ENCODE measurements around the gene KPNA6. TPM values are rescaled to one million over a fixed set of nuclear protein-coding genes. Genes with fewer than 3 reads are reported as not detected.
"Not testable (repeated sequence)": the region's sequence is repeated elsewhere in the genome, so short reads cannot be mapped to it uniquely, and the experiment has no call there.

The KPNA6 gene
- total RNA-seq, 3 donors from 2014 or later (not counting 1 experiment from before 2014, with no cell fraction given), result 48.6 to 59.0 (median 52.8) TPM

DNA sequence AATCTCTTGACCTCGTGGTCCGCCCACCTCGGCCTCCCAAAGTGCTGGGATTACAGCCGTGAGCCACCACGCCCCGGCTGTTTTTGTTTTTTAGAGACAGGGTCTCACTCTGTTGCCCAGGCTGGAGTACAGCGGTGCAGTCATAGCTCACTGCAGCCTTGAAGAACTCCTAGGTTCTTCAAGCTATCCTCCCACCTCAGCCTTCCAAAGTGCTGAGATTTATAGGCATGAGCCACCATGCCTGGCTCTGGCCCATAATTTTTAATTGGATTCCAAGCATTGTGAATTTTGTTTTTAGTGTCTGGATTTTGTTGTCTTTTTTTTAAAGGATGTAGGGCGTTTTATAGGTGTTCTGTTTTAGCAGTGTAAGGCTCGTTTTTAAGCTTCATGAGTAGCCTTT is 43.0 kb downstream of the KPNA6 start:
- intact Hi-C loops (cut with micrococcal nuclease), result no loop called here
- ATAC-seq, result no peak
- H3K4me3 Mint-ChIP-seq, result no peak overlapping the region

DNA sequence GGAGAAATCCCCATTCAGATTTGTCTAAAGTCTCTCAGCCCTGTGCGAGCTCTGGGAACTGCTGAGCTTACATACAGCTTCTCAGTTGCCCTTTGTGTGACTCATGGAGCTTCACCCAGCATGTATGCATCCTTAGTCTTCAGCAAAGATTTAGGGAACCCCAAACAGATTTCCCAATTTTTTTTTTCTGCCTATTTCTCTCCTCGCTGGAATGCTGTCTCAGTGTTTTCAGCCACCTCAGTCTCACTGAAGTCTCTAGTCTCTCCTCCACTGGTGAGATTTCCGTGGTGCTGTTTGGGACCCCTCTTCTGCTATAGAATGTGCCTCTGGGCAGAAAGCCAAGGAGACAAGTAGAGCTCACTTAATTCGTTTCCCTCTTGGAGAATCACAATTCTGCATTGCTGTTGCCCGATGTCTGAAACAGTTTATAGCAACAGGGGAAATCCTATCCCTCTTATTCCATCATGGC is 43.5 kb downstream of the KPNA6 start:
- no peak overlapping the region for H3K4me3 ChIP-seq (ENCODE audit: low read length)
- intact Hi-C loops (cut with micrococcal nuclease), result no loop called here
- H3K27me3 Mint-ChIP-seq (ENCODE audit: low read depth in 2 of 2), result no peaks in the 10 kb centered on the region
- peaks cover 12 to 21% of the 10 kb centered on the region in 2 donors for H3K4me1 Mint-ChIP-seq
- H3K36me3 Mint-ChIP-seq, result peaks cover 14% of the 10 kb centered on the region
- H3K4me3 Mint-ChIP-seq, result no peak overlapping the region
- no peaks in the 10 kb centered on the region for H3K27me3 ChIP-seq (ENCODE audit: control insufficient read depth, insufficient read depth, low read length)
- peak overlapping the region in 1 of 2 donors; percentile 19 for H3K27ac Mint-ChIP-seq
- peaks cover 12% of the 10 kb centered on the region for H3K9me3 ChIP-seq (ENCODE audit: control insufficient read depth, insufficient read depth, low read length)
- peaks cover 11% of the 10 kb centered on the region for H3K36me3 ChIP-seq (ENCODE audit: control insufficient read depth, insufficient read depth, low read length)
- H3K27ac ChIP-seq (ENCODE audit: low read length), result no peak overlapping the region
- no peak for ATAC-seq
- H3K9me3 Mint-ChIP-seq, result peaks cover 3% of the 10 kb centered on the region in 2 donors
- DNase-seq, result no peak
- WGBS (ENCODE audit: insufficient coverage), result 86% methylated on average over 4 of the region's 5 CpGs
- no peaks in the 10 kb centered on the region for H3K4me1 ChIP-seq (ENCODE audit: control insufficient read depth, insufficient read depth, low read length)
- no peak for TF ChIP-seq CTCF (IDR thresholded peaks at IDR 0.05)

More for the DNA sequence above, 43.0 kb downstream of the KPNA6 start:
- no peak for DNase-seq
- Mint-ChIP-seq H3K9me3 (peaks cover 3% of the 10 kb centered on the region in 2 donors), H3K27me3 (ENCODE audit: low read depth in 2 of 2) (no peaks in the 10 kb centered on the region), H3K36me3 (peaks cover 9% of the 10 kb centered on the region), H3K27ac (no peak overlapping the region), H3K4me1 (peaks cover 16 to 21% of the 10 kb centered on the region in 2 donors)
- TF ChIP-seq CTCF (IDR thresholded peaks at IDR 0.05), result no peak
- Histone ChIP-seq H3K9me3 (ENCODE audit: control insufficient read depth, insufficient read depth, low read length) (peaks cover 12% of the 10 kb centered on the region), H3K4me1 (ENCODE audit: control insufficient read depth, insufficient read depth, low read length) (no peaks in the 10 kb centered on the region), H3K27ac (ENCODE audit: low read length) (no peak overlapping the region), H3K36me3 (ENCODE audit: control insufficient read depth, insufficient read depth, low read length) (peaks cover 8% of the 10 kb centered on the region), H3K27me3 (ENCODE audit: control insufficient read depth, insufficient read depth, low read length) (no peaks in the 10 kb centered on the region), H3K4me3 (ENCODE audit: low read length) (no peak overlapping the region)
- 97% methylated on average over 8 of the region's 9 CpGs for WGBS (ENCODE audit: insufficient coverage)

GRCh38 chr1:32159189-32159588 is 51.3 kb downstream of the KPNA6 start:
- peaks cover 68% of the 10 kb centered on the region for H3K36me3 ChIP-seq (ENCODE audit: control insufficient read depth, insufficient read depth, low read length)
- H3K27me3 ChIP-seq (ENCODE audit: control insufficient read depth, insufficient read depth, low read length), result no peaks in the 10 kb centered on the region
- no peaks in the 10 kb centered on the region for H3K4me1 ChIP-seq (ENCODE audit: control insufficient read depth, insufficient read depth, low read length)
- H3K27ac Mint-ChIP-seq, result no peak overlapping the region
- DNase-seq, result no peak
- no peak for TF ChIP-seq CTCF (IDR thresholded peaks at IDR 0.05)
- intact Hi-C loops (cut with micrococcal nuclease), result no loop called here
- ATAC-seq, result no peak
- H3K27me3 Mint-ChIP-seq (ENCODE audit: low read depth in 2 of 2), result no peaks in the 10 kb centered on the region
- H3K4me3 Mint-ChIP-seq, result no peak overlapping the region
- peaks cover 42% of the 10 kb centered on the region for H3K36me3 Mint-ChIP-seq
- no peak overlapping the region for H3K4me3 ChIP-seq (ENCODE audit: low read length)
- H3K27ac ChIP-seq (ENCODE audit: low read length), result no peak overlapping the region
- H3K9me3 ChIP-seq (ENCODE audit: control insufficient read depth, insufficient read depth, low read length), result no peaks in the 10 kb centered on the region
- H3K9me3 Mint-ChIP-seq, result no peaks in the 10 kb centered on the region
- H3K4me1 Mint-ChIP-seq, result peaks cover 0 to 6% of the 10 kb centered on the region in 2 donors
- WGBS (ENCODE audit: insufficient coverage), result 72% methylated on average over 2 of the region's 3 CpGs

DNA sequence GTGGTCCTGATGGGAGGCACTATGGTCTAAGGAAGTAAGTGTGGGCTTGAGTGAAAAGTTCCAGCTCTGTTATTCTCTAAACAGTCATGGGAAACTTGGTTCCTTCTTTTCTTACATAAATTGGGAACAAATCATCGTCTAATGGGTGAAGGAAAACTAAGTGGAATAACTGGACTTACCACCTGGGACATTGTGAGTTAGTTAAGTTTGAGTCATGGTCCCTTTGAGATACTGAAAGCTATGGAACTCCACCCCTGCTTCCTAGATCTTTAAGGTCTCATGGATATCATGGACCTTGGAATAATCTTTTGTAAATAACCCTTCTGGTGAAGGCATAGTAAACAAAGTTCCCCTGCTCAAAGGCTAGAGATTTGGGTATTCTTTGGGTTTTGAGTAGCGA is 55.5 kb downstream of the KPNA6 start:
- TF ChIP-seq CTCF (IDR thresholded peaks at IDR 0.05), result no peak
- ATAC-seq (no peak), DNase-seq (no peak)
- H3K27me3 ChIP-seq (ENCODE audit: control insufficient read depth, insufficient read depth, low read length), result no peaks in the 10 kb centered on the region
- no peaks in the 10 kb centered on the region for H3K9me3 ChIP-seq (ENCODE audit: control insufficient read depth, insufficient read depth, low read length)
- intact Hi-C loops (cut with micrococcal nuclease), result no loop called here
- Mint-ChIP-seq H3K4me3 (no peak overlapping the region), H3K4me1 (no peaks in the 10 kb centered on the region), H3K27ac (peak overlapping the region in 1 of 2 donors; percentile 26), H3K36me3 (peaks cover 27% of the 10 kb centered on the region), H3K9me3 (no peaks in the 10 kb centered on the region), H3K27me3 (ENCODE audit: low read depth in 2 of 2) (no peaks in the 10 kb centered on the region)
- 100% methylated on average over 1 of the region's 2 CpGs for WGBS (ENCODE audit: insufficient coverage)
- H3K36me3 ChIP-seq (ENCODE audit: control insufficient read depth, insufficient read depth, low read length), result peaks cover 69% of the 10 kb centered on the region
- no peak overlapping the region for H3K4me3 ChIP-seq (ENCODE audit: low read length)
- H3K4me1 ChIP-seq (ENCODE audit: control insufficient read depth, insufficient read depth, low read length), result no peaks in the 10 kb centered on the region
- no peak overlapping the region for H3K27ac ChIP-seq (ENCODE audit: low read length)

DNA sequence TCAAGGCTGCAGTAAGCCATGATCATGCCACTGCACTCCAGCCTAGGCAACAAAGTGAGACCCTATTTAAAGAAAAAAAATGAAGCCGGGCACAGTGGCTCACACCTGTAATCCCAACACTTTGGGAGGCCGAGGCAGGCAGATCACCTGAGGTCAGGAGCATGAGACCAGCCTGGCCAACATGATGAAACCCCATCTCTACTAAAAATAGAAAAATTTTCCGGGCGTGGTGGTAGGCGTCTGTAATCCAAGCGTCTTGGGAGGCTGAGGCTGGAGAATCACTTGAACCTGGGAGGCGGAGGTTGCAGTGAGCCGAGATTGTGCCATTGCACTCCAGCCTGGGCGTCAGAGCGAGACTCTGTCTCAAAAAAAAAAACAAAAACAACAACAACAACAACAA is 57.8 kb downstream of the KPNA6 start:
- H3K9me3 Mint-ChIP-seq; H3K4me1 Mint-ChIP-seq; ATAC-seq; H3K27me3 Mint-ChIP-seq (ENCODE audit: low read depth in 2 of 2); H3K27ac Mint-ChIP-seq; H3K4me3 ChIP-seq (ENCODE audit: low read length); H3K27ac ChIP-seq (ENCODE audit: low read length); H3K27me3 ChIP-seq (ENCODE audit: control insufficient read depth, insufficient read depth, low read length); H3K9me3 ChIP-seq (ENCODE audit: control insufficient read depth, insufficient read depth, low read length); H3K4me3 Mint-ChIP-seq; intact Hi-C loops (cut with micrococcal nuclease); DNase-seq; H3K4me1 ChIP-seq (ENCODE audit: control insufficient read depth, insufficient read depth, low read length): not testable (repeated sequence)
- H3K36me3 ChIP-seq (ENCODE audit: control insufficient read depth, insufficient read depth, low read length), result peaks cover 67% of the 10 kb centered on the region
- H3K36me3 Mint-ChIP-seq, result peaks cover 26% of the 10 kb centered on the region
- 96% methylated on average over 10 of the region's 10 CpGs for WGBS (ENCODE audit: insufficient coverage)

Data from natural killer cell (primary cell).